GM12864 (cell line): ENCODE measurements around the gene TNFRSF14.

Experiments
- DNase-seq: peaks from one replicate; pipeline ENCODE4 v3.0.0-alpha.2; 2011; ENCODE audit warnings: low read depth
- H3K4me3 ChIP-seq: 2 replicates; pipeline ENCODE4 v1.5.1; 2011; ENCODE audit warnings: mild to moderate bottlenecking, low read depth, low read length, control low read depth
- CTCF ChIP-seq: IDR thresholded peaks from 2 replicates; pipeline ENCODE4 v1.5.1; 2011; ENCODE audit warnings: low read depth, mild to moderate bottlenecking, moderate library complexity, low read length, control low read depth, inconsistent platforms; ENCODE audit errors: missing control alignments

The TNFRSF14 gene

DNA sequence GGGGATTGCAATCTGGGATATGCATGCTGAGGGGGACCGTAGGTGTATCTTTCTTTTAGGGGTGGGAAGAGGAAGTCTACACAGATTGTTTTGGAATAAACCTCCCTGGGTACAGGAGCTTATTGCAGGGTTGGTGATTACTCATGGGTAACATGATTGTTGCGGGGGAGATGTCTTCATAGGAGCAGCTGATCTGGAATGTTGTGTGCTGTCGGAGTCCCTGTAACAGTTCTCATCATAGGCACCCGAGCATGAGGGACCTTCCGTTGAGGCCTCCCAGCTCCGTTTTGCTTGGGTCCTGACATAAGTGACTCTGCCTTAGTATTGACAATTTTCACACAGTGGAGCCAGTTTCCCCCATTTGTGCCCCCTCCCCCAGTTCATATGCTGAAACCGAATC is 26.2 kb downstream of the TNFRSF14 start:
- no peak for TF ChIP-seq CTCF
- no peak overlapping the region for H3K4me3 ChIP-seq
- DNase-seq: no peak

- no peak overlapping the region for H3K4me3 ChIP-seq
- no peak for TF ChIP-seq CTCF
- DNase-seq: no peak
Observed at GRCh38 chr1:2583331-2583791, 27.2 kb downstream of the TNFRSF14 start.

GRCh38 chr1:2583871-2584351 is 27.7 kb downstream of the TNFRSF14 start:
- no peak for DNase-seq
- no peak overlapping the region for H3K4me3 ChIP-seq
- no peak for TF ChIP-seq CTCF

DNA sequence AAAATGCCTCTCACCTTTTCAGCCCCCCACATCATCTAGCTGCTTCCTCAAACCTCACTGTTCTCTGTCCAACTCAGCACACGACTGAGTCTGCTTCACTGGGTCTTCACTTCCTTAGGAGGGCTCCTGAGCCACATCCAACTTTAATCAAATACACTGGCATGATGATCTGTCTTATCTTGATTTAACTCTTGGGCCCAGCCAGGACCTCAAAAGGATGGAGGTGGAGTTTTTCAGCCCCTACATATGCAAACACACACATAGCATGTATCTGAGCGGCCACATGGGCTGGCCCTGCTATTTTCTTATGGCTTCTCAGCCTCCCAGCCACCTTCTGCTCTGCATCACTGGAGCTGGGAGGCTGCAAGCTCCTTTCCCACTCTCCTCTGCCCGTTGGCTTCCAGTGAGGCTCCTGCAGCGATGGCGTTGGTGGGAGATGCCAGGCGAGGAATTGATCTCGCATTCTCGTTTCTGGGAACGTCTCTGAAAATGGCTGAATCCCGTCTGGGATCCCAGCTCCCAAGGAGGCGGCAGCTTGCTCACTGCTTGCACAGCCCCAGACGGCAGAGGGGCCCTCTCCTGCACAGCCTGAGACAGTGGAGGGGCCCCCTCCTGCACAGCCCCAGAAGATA is 28.6 kb downstream of the TNFRSF14 start:
- DNase-seq: no peak
- TF ChIP-seq CTCF: no peak
- H3K4me3 ChIP-seq: peak overlapping the region; percentile 67

- DNase-seq: peak; percentile 49
- peak overlapping the region; percentile 67 for H3K4me3 ChIP-seq
- TF ChIP-seq CTCF: no peak
Observed at GRCh38 chr1:2585318-2586092, 29.3 kb downstream of the TNFRSF14 start.

- H3K4me3 ChIP-seq: peak within 1 kb of the TSS; percentile 67
- TF ChIP-seq CTCF: no peak
- DNase-seq: peak; percentile 89
Observed at GRCh38 chr1:2586154-2587070, 30.2 kb downstream of the TNFRSF14 start, which contains the start of gene PRXL2B. Gene PRXL2B, plus strand, starts transcription at chr1:2586777. Its CDS starts 109 bp downstream, at chr1:2586886.
